Mesendoderm (in vitro differentiated cells): ENCODE measurements around the gene ADCK1.
"Not testable (repeated sequence)": the region's sequence is repeated elsewhere in the genome, so short reads cannot be mapped to it uniquely, and the experiment has no call there.

Experiments used
- DNase-seq: peaks from one replicate; pipeline ENCODE4 v3.0.0; 2013
- H2AK5ac ChIP-seq: 2 replicates; pipeline ENCODE4 v1.6.1; 2013; ENCODE audit warnings: low read length, inconsistent platforms
- H2BK120ac ChIP-seq: 2 replicates; pipeline ENCODE4 v1.6.1; 2013; ENCODE audit warnings: low read depth, mild to moderate bottlenecking, low read length, moderate library complexity, mixed read lengths
- H2BK15ac ChIP-seq: replicated peaks from 2 replicates; pipeline ENCODE4 v1.6.1; 2013; ENCODE audit warnings: low read depth, mild to moderate bottlenecking, moderate library complexity
- H2BK5ac ChIP-seq: 2 replicates; pipeline ENCODE4 v1.6.1; 2013; ENCODE audit warnings: low read length, inconsistent platforms
- H3K18ac ChIP-seq: 2 replicates; pipeline ENCODE4 v1.6.1; 2013; ENCODE audit warnings: mild to moderate bottlenecking, low read length, mixed read lengths
- H3K23ac ChIP-seq: one replicate; pipeline ENCODE4 v1.6.1; 2013; ENCODE audit warnings: low read length
- H3K27ac ChIP-seq: 2 replicates; pipeline ENCODE4 v1.5.1; 2013; ENCODE audit warnings: low read depth, mild to moderate bottlenecking, inconsistent platforms, low read length, moderate library complexity
- H3K27me3 ChIP-seq: 2 replicates; pipeline ENCODE4 v1.6.1; 2013; ENCODE audit warnings: low read length, control low read depth, mild to moderate bottlenecking, inconsistent platforms; ENCODE audit not compliant: insufficient read depth, poor library complexity
- H3K36me3 ChIP-seq: 2 replicates; pipeline ENCODE4 v1.6.1; 2013; ENCODE audit warnings: low read length, inconsistent platforms; ENCODE audit not compliant: control insufficient read depth, insufficient read depth
- H3K4ac ChIP-seq: one replicate; pipeline ENCODE4 v1.6.1; 2013; ENCODE audit warnings: low read depth, mild to moderate bottlenecking, low read length, moderate library complexity
- H3K4me1 ChIP-seq: 2 replicates; pipeline ENCODE4 v1.6.1; 2013; ENCODE audit warnings: low read depth, low read length, inconsistent platforms; ENCODE audit not compliant: control insufficient read depth
- H3K4me2 ChIP-seq: 2 replicates; pipeline ENCODE4 v1.6.1; 2013; ENCODE audit warnings: low read length
- H3K4me3 ChIP-seq: 2 replicates; pipeline ENCODE4 v1.5.1; 2013; ENCODE audit warnings: mild to moderate bottlenecking, low read length
- H3K56ac ChIP-seq: one replicate; pipeline ENCODE4 v1.6.1; 2013; ENCODE audit warnings: low read length
- H3K79me1 ChIP-seq: 2 replicates; pipeline ENCODE4 v1.6.1; 2013; ENCODE audit warnings: low read length, inconsistent platforms
- H3K79me2 ChIP-seq: 2 replicates; pipeline ENCODE4 v1.6.1; 2013; ENCODE audit warnings: mild to moderate bottlenecking, low read length; ENCODE audit not compliant: control insufficient read depth, insufficient read depth
- H3K9ac ChIP-seq: 2 replicates; pipeline ENCODE4 v1.6.1; 2013; ENCODE audit warnings: low read length, inconsistent platforms
- H4K5ac ChIP-seq: one replicate; pipeline ENCODE4 v1.6.1; 2013; ENCODE audit warnings: low read length
- H4K8ac ChIP-seq: one replicate; pipeline ENCODE4 v1.6.1; 2013; ENCODE audit warnings: low read depth, mild to moderate bottlenecking, control low read depth, low read length, moderate library complexity
- WGBS: extraction: QIAGEN DNeasy Blood & Tissue Kit; methylation state at CpG from one replicate; pipeline ENCODE4 v1.1.7; 2013; ENCODE audit warnings: low lambda C conversion rate, missing lambda C conversion rate; ENCODE audit not compliant: insufficient coverage; ENCODE audit errors: extremely low coverage; 5-methylcytosine and 5-hydroxymethylcytosine counted together

The ADCK1 gene

DNA sequence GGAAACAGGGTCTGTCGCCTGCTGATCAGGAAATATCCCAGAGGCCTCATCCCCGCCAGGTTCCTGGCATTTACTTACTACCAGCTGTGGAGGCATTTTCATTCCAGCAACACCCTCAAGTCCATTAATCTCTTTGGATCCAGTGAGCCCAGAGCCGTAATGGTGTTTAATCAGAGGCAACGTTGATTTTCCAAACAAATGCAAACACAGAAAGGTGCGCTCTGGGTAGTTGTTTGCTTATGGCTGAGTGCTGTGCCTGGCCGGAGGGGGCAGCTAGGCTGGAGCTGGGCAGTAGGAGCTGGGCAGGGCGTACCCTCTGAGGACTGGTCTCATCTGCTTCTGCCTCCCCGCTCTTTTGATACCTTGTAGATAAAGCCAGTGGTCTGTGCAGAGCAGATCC, 110.6 kb downstream of the ADCK1 start:
- H2BK15ac ChIP-seq = no peak overlapping the region
- no peak overlapping the region for H3K9ac ChIP-seq
- no peaks in the 10 kb centered on the region for H3K27me3 ChIP-seq
- H3K4ac ChIP-seq = no peak overlapping the region
- no peak overlapping the region for H4K8ac ChIP-seq
- no peak overlapping the region for H3K4me2 ChIP-seq
- peaks cover 13% of the 10 kb centered on the region for H3K4me1 ChIP-seq
- no peak overlapping the region for H3K56ac ChIP-seq
- H3K27ac ChIP-seq = no peak overlapping the region
- no peaks in the 10 kb centered on the region for H3K79me1 ChIP-seq
- no peak overlapping the region for H2AK5ac ChIP-seq
- H4K5ac ChIP-seq = no peak overlapping the region
- no peak for DNase-seq
- no peak overlapping the region for H3K18ac ChIP-seq
- no peak overlapping the region for H2BK5ac ChIP-seq
- no peaks in the 10 kb centered on the region for H3K79me2 ChIP-seq
- H3K4me3 ChIP-seq = no peak overlapping the region
- no peaks in the 10 kb centered on the region for H3K36me3 ChIP-seq
- H2BK120ac ChIP-seq = no peak overlapping the region
- WGBS = no CpG with 5 or more reads among the region's 8 CpGs
- H3K23ac ChIP-seq = no peak overlapping the region

DNA sequence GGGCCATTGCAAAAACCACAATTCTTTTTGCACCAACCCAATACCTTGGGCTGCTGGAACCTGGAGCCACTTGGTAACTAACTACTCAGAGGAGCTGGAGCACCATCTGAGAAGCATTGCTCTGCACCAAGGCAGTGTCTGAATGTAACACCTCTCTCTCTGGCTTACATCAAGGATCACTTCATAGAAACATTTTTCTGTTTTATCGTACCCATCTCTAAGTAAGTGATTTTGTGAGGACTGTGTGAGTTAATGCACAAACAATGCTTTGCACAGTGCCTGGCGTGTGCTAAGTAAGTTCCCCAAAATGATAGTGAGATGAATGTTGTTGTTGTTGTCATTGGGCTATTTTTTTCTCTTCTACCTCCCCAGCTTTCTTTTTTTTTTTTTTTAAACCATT, 111.4 kb downstream of the ADCK1 start:
- no peak overlapping the region for H3K27ac ChIP-seq
- no peaks in the 10 kb centered on the region for H3K79me1 ChIP-seq
- H3K4me3 ChIP-seq = no peak overlapping the region
- H3K56ac ChIP-seq = no peak overlapping the region
- no peak overlapping the region for H3K23ac ChIP-seq
- no CpG with 5 or more reads among the region's 2 CpGs for WGBS
- H3K4ac ChIP-seq = no peak overlapping the region
- H2BK5ac ChIP-seq = no peak overlapping the region
- H3K18ac ChIP-seq = no peak overlapping the region
- H2BK120ac ChIP-seq = no peak overlapping the region
- no peak overlapping the region for H2AK5ac ChIP-seq
- no peak overlapping the region for H2BK15ac ChIP-seq
- peaks cover 13% of the 10 kb centered on the region for H3K4me1 ChIP-seq
- no peak overlapping the region for H4K5ac ChIP-seq
- H3K36me3 ChIP-seq = no peaks in the 10 kb centered on the region
- H3K79me2 ChIP-seq = no peaks in the 10 kb centered on the region
- no peak overlapping the region for H4K8ac ChIP-seq
- H3K4me2 ChIP-seq = no peak overlapping the region
- H3K27me3 ChIP-seq = no peaks in the 10 kb centered on the region
- DNase-seq = no peak
- no peak overlapping the region for H3K9ac ChIP-seq

DNA sequence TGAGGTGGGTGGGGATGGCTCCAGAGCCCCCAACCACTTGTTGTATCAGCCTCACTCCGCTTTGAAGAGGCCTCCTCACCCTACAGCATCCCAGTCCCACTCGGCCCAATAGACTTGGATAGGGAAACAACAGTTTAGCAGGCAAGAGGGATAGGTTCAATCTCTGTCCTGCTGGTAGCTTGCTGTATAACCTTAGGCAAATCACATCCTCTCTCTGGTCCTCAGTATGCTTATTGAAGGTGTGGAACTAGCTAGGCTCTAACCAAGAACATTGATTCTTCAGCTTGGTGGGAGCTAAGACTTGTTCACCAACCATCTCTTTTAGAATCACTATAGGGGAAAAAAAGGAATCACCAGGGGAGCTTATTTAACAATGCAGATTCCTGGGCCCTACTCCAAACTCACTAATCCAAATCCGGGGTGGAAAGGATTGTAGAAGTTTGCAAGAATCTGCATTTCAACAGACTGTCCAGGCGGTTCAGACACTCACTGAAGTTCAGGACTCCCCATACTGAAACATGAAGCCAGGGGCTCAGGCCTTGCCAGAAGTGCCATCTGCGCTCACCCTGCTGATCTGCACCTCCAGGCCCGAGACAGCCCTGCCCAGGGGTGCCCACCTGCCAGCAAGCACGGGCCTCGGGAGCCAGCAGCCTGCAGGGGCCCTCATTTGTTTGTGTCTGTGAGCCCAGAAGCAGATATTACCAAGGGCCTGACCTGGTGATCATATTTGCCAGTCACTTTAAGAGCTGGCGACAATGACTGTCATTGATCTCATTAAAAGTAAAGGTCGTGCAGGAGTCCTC, 113.0 kb downstream of the ADCK1 start:
- H3K4me1 ChIP-seq = peaks cover 13% of the 10 kb centered on the region
- no peak for DNase-seq

DNA sequence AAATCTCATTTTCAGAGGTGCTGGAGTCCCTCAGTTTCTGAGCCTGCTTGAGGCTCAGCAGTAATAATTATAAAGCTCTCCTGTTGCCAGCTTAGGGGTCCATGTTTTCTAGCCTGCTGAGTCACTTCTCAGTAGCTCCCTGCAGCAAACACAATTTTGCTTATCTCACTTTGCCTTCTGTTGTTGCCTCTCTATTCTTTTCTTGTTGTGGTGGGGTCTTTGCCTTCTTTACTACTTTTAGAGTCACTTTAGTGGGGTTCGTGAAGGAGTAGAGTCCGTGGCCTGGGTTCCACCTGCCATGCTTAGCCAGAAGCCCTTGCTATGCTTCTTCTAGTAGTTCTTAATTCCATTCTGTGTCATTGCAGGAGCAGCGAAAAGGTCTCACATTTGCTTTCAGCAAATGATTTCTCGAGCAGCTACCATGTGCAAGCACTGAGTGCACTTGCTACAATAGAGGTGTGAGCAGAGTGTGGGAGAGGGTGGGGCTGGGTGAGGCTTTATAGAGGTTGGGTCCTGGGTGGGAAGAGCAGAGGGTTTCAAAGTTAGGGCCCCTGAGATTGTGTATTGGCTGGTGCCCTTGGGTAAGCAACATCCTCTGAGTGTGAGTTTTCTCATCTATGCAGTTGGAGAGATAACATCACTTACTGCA, 114.3 kb downstream of the ADCK1 start:
- WGBS = no CpG with 5 or more reads among the region's 4 CpGs
- no peak overlapping the region for H3K9ac ChIP-seq
- H3K79me2 ChIP-seq = no peaks in the 10 kb centered on the region
- DNase-seq = peak; percentile 50
- H2BK120ac ChIP-seq = no peak overlapping the region
- H2AK5ac ChIP-seq = no peak overlapping the region
- H3K79me1 ChIP-seq = no peaks in the 10 kb centered on the region
- H3K36me3 ChIP-seq = no peaks in the 10 kb centered on the region
- H3K23ac ChIP-seq = no peak overlapping the region
- no peak overlapping the region for H3K4ac ChIP-seq
- no peak overlapping the region for H3K18ac ChIP-seq
- no peak overlapping the region for H3K4me2 ChIP-seq
- peak overlapping the region; percentile 35 for H2BK5ac ChIP-seq
- no peaks in the 10 kb centered on the region for H3K27me3 ChIP-seq
- no peak overlapping the region for H2BK15ac ChIP-seq
- peaks cover 13% of the 10 kb centered on the region for H3K4me1 ChIP-seq
- H3K27ac ChIP-seq = no peak overlapping the region
- no peak overlapping the region for H3K4me3 ChIP-seq
- peak overlapping the region; percentile 54 for H3K56ac ChIP-seq
- no peak overlapping the region for H4K8ac ChIP-seq
- H4K5ac ChIP-seq = no peak overlapping the region

More for the DNA sequence above, 113.0 kb downstream of the ADCK1 start:
- no CpG with 5 or more reads among the region's 10 CpGs for WGBS
- H2BK120ac ChIP-seq = no peak overlapping the region
- no peak overlapping the region for H3K4me3 ChIP-seq
- H3K18ac ChIP-seq = peak overlapping the region; percentile 4
- no peak overlapping the region for H4K5ac ChIP-seq
- H3K79me1 ChIP-seq = no peaks in the 10 kb centered on the region
- H3K4ac ChIP-seq = peak overlapping the region; percentile 17
- no peak overlapping the region for H3K9ac ChIP-seq
- H2BK15ac ChIP-seq = no peak overlapping the region
- no peaks in the 10 kb centered on the region for H3K27me3 ChIP-seq
- H3K27ac ChIP-seq = no peak overlapping the region
- no peak overlapping the region for H4K8ac ChIP-seq
- H3K23ac ChIP-seq = no peak overlapping the region
- no peak overlapping the region for H2BK5ac ChIP-seq
- no peaks in the 10 kb centered on the region for H3K79me2 ChIP-seq
- no peak overlapping the region for H2AK5ac ChIP-seq
- H3K36me3 ChIP-seq = no peaks in the 10 kb centered on the region
- no peak overlapping the region for H3K4me2 ChIP-seq
- H3K56ac ChIP-seq = no peak overlapping the region

DNA sequence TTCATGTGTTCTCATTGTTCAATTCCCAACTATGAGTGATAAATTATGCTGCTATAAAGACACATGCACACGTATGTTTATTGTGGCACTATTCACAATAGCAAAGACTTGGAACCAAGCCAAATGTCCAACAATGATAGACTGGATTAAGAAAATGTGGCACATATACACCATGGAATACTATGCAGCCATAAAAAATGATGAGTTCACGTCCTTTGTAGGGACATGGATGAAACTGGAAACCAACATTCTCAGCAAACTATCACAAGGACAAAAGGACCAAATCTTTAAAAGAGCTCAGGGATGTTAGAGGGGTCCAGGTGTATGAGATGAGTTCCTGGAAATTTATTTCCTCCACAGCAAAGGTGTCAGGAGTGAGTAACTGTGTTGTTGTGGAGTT, 115.5 kb downstream of the ADCK1 start:
- WGBS = no CpG with 5 or more reads among the region's 2 CpGs
- not testable (repeated sequence) for DNase-seq

More for the DNA sequence above, 115.5 kb downstream of the ADCK1 start:
- H3K4me2 ChIP-seq, H3K4me3 ChIP-seq, H3K23ac ChIP-seq, H4K5ac ChIP-seq, H3K79me1 ChIP-seq, H2AK5ac ChIP-seq, H4K8ac ChIP-seq, H2BK5ac ChIP-seq, H2BK15ac ChIP-seq, H3K36me3 ChIP-seq, H3K79me2 ChIP-seq, H3K27ac ChIP-seq, H3K4ac ChIP-seq, H3K27me3 ChIP-seq, H3K56ac ChIP-seq, H3K18ac ChIP-seq, H3K9ac ChIP-seq, H2BK120ac ChIP-seq: not testable (repeated sequence)
- peaks cover 13% of the 10 kb centered on the region for H3K4me1 ChIP-seq
